Measurements from ENCODE around the gene YBX2.

- TF ChIP-seq BHLHE40 (IDR thresholded peaks at IDR 0.05; ENCODE audit: borderline replicate concordance) (no peak), FOXM1 (IDR thresholded peaks at IDR 0.05; ENCODE audit: borderline replicate concordance) (no peak), CTBP1 (IDR thresholded peaks at IDR 0.05; ENCODE audit: borderline replicate concordance) (no peak)
- TF ChIP-seq, protein P1, sequence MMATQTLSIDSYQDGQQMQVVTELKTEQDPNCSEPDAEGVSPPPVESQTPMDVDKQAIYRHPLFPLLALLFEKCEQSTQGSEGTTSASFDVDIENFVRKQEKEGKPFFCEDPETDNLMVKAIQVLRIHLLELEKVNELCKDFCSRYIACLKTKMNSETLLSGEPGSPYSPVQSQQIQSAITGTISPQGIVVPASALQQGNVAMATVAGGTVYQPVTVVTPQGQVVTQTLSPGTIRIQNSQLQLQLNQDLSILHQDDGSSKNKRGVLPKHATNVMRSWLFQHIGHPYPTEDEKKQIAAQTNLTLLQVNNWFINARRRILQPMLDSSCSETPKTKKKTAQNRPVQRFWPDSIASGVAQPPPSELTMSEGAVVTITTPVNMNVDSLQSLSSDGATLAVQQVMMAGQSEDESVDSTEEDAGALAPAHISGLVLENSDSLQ (IDR thresholded peaks at IDR 0.05) = no peak
Observed at GRCh38 chr17:7329997-7330637, 35.7 kb upstream of the YBX2 start.

Data from HEK293T (cell line).